Measurements from ENCODE around the gene NINL. TPM values are rescaled to one million over a fixed set of nuclear protein-coding genes. Genes with fewer than 3 reads are reported as not detected.

The NINL gene
- 5.1 and 5.3 TPM in 2 replicates for total RNA-seq

GRCh38 chr20:25584905-25585704 lies at the start of gene NINL:
Gene NINL, minus strand, starts transcription at chr20:25585531. Its CDS starts 58,944 bp downstream, at chr20:25526587.

GRCh38 chr20:25623736-25624499 lies 38.6 kb upstream of the NINL start, which contains the start of gene NANP:
Gene NANP, minus strand, starts transcription at chr20:25624014. Its CDS starts 66 bp downstream, at chr20:25623948.

GRCh38 chr20:25407311-25408169 lies 177.8 kb downstream of the NINL start, which contains the start of gene GINS1:
Gene GINS1, plus strand, starts transcription at chr20:25407673. Its CDS starts 148 bp downstream, at chr20:25407821.

Other genes with a start within 250 kb of the NINL start
- gene ABHD12, start 194.7 kb downstream of the NINL start, total RNA-seq, result 21.7 and 21.9 TPM in 2 replicates
- 1.7 and 6.0 TPM in 2 replicates for gene GINS1, start 177.9 kb downstream of the NINL start, total RNA-seq
- 3.4 and 5.1 TPM in 2 replicates for gene NANP, start 38.5 kb upstream of the NINL start, total RNA-seq
- gene ZNF337, start 111.3 kb upstream of the NINL start, total RNA-seq, result 15.6 and 18.6 TPM in 2 replicates

Data from tracheal epithelial cell (primary cell).